Measurements from ENCODE around the gene CPLX3.

Gene CPLX3

GRCh38 chr15:74802290-74802689, 24.1 kb upstream of the CPLX3 start:
- DNase-seq (ENCODE audit: low read depth), result no peak

- no peak for DNase-seq (ENCODE audit: low read depth)
These were observed 23.5 kb upstream of the CPLX3 start for GRCh38 chr15:74802862-74803447.

GRCh38 chr15:74804935-74805334, 21.5 kb upstream of the CPLX3 start:
- no peak for DNase-seq (ENCODE audit: low read depth)

GRCh38 chr15:74807282-74807681, 19.1 kb upstream of the CPLX3 start:
- no peak for DNase-seq (ENCODE audit: low read depth)

GRCh38 chr15:74808078-74808839, 18.2 kb upstream of the CPLX3 start:
- no peak for DNase-seq (ENCODE audit: low read depth)

- DNase-seq (ENCODE audit: low read depth), result no peak
These were observed 17.6 kb upstream of the CPLX3 start for GRCh38 chr15:74808840-74809229.

GRCh38 chr15:74809242-74809641, 17.2 kb upstream of the CPLX3 start:
- DNase-seq (ENCODE audit: low read depth), result no peak

GRCh38 chr15:74809956-74810355, 16.5 kb upstream of the CPLX3 start:
- DNase-seq (ENCODE audit: low read depth), result no peak

- DNase-seq (ENCODE audit: low read depth), result no peak
These were observed 13.9 kb upstream of the CPLX3 start, which contains the start of gene LMAN1L for GRCh38 chr15:74812533-74812932. Gene LMAN1L (plus strand): TSS chr15:74812835. CDS start chr15:74812855, 20 bp downstream.

- DNase-seq (ENCODE audit: low read depth), result no peak
These were observed 11.1 kb upstream of the CPLX3 start for GRCh38 chr15:74815121-74815934.

- no peak for DNase-seq (ENCODE audit: low read depth)
These were observed 10.5 kb upstream of the CPLX3 start for GRCh38 chr15:74815961-74816360.

- DNase-seq (ENCODE audit: low read depth), result no peak
These were observed 9.6 kb upstream of the CPLX3 start for GRCh38 chr15:74816624-74817369.

- no peak for DNase-seq (ENCODE audit: low read depth)
These were observed 9.1 kb upstream of the CPLX3 start for GRCh38 chr15:74817370-74817737.

GRCh38 chr15:74820056-74820455, 6.4 kb upstream of the CPLX3 start:
- no peak for DNase-seq (ENCODE audit: low read depth)

- DNase-seq (ENCODE audit: low read depth), result no peak
These were observed 5.2 kb upstream of the CPLX3 start for GRCh38 chr15:74821091-74821789.

- DNase-seq (ENCODE audit: low read depth), result no peak
These were observed 4.7 kb upstream of the CPLX3 start for GRCh38 chr15:74821790-74822158.

- DNase-seq (ENCODE audit: low read depth), result no peak
These were observed 4.2 kb upstream of the CPLX3 start for GRCh38 chr15:74822233-74822632.

GRCh38 chr15:74823324-74823723, 3.1 kb upstream of the CPLX3 start:
- no peak for DNase-seq (ENCODE audit: low read depth)

- no peak for DNase-seq (ENCODE audit: low read depth)
These were observed 1.5 kb upstream of the CPLX3 start for GRCh38 chr15:74824976-74825375.

- DNase-seq (ENCODE audit: low read depth), result no peak
These were observed 561 bp upstream of the CPLX3 start for GRCh38 chr15:74825866-74826265.

GRCh38 chr15:74826921-74827320, 494 bp downstream of the CPLX3 start:
- DNase-seq (ENCODE audit: low read depth), result no peak

GRCh38 chr15:74827614-74828013, 1.2 kb downstream of the CPLX3 start:
- DNase-seq (ENCODE audit: low read depth), result no peak

Measured in stimulated activated CD8-positive, alpha-beta memory T cell treated with anti-CD3 and anti-CD28 coated beads, Interleukin-15, amount 100 ng/mL, for 24 hours (primary cell).